ENCODE results near the gene PLEKHM3. TPM values are rescaled to one million over a fixed set of nuclear protein-coding genes. Genes with fewer than 3 reads are reported as not detected.

PLEKHM3 gene
- total and polyA plus RNA-seq, 2 donors (not counting 3 experiments of a cell fraction or from before 2014, with no cell fraction given) = 3.1 to 9.1 TPM

DNA sequence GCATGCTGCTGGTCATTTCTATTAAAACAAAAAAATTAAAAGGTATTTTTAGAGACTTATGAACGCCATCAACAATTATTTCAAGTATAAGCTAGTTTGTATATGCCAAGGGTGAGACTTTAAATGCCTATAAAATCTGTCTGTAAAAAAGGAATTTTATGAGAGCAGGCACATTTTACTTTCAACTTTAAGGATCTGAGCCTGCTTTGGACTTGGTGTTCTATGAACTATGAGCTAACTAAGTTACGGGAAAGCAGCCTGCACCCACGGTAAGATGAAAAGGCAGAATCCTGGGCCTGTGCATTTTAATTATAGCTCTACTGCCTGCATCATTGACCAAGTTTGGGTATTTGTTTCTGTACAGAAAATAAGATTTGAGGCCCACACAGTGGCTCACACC, 95.4 kb downstream of the PLEKHM3 start:
- no TSS peak for BruUV-seq (replicated peaks)
- intact Hi-C loops (cut with micrococcal nuclease) = no loop called here
- TF ChIP-seq POLR2A (IDR thresholded peaks at IDR 0.05; ENCODE audit: low read depth, low read length) = no peak
- TF ChIP-seq EZH2 (IDR thresholded peaks at IDR 0.05; ENCODE audit: borderline replicate concordance, low read depth, low read length, severe bottlenecking) = no peak
- no peak for TF ChIP-seq MYC (IDR thresholded peaks at IDR 0.05; ENCODE audit: low read depth, low read length)
- TF ChIP-seq, protein P1, sequence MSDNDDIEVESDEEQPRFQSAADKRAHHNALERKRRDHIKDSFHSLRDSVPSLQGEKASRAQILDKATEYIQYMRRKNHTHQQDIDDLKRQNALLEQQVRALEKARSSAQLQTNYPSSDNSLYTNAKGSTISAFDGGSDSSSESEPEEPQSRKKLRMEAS (IDR thresholded peaks at IDR 0.05; ENCODE audit: insufficient read depth, insufficient read length) = no peak
- TF ChIP-seq JUN (IDR thresholded peaks at IDR 0.05; ENCODE audit: borderline replicate concordance, insufficient read depth, insufficient read length, low read depth) = no peak
- no peak for TF ChIP-seq FOS (IDR thresholded peaks at IDR 0.05; ENCODE audit: borderline replicate concordance, insufficient read depth, low read length)
- no peak for TF ChIP-seq POLR2AphosphoS5 (IDR thresholded peaks at IDR 0.05; ENCODE audit: insufficient read depth, low read depth, low read length)
- no peak for TF ChIP-seq GATA2 (IDR thresholded peaks at IDR 0.05; ENCODE audit: insufficient read depth, insufficient read length, low read depth, low read length)
- TF ChIP-seq, protein P2, sequence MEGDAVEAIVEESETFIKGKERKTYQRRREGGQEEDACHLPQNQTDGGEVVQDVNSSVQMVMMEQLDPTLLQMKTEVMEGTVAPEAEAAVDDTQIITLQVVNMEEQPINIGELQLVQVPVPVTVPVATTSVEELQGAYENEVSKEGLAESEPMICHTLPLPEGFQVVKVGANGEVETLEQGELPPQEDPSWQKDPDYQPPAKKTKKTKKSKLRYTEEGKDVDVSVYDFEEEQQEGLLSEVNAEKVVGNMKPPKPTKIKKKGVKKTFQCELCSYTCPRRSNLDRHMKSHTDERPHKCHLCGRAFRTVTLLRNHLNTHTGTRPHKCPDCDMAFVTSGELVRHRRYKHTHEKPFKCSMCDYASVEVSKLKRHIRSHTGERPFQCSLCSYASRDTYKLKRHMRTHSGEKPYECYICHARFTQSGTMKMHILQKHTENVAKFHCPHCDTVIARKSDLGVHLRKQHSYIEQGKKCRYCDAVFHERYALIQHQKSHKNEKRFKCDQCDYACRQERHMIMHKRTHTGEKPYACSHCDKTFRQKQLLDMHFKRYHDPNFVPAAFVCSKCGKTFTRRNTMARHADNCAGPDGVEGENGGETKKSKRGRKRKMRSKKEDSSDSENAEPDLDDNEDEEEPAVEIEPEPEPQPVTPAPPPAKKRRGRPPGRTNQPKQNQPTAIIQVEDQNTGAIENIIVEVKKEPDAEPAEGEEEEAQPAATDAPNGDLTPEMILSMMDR (IDR thresholded peaks at IDR 0.05; ENCODE audit: extremely low read depth in 1 of 2, insufficient read depth in 1 of 2, low read depth in 1 of 2, low read length in 2 of 2) = no peak

More for the DNA sequence above, 95.4 kb downstream of the PLEKHM3 start:
- H3K27me3 ChIP-seq (ENCODE audit: control insufficient read depth in 2 of 2, insufficient read depth in 2 of 2, low read length in 2 of 2) = no peaks in the 10 kb centered on the region
- no peak for DNase-seq (ENCODE audit: low read depth, low spot score)
- H4K20me1 ChIP-seq (replicated peaks; ENCODE audit: control insufficient read depth, extremely low read depth, insufficient read depth, low read length) = no peaks in the 10 kb centered on the region
- peaks cover 7% of the 10 kb centered on the region for H3K4me1 ChIP-seq (ENCODE audit: control insufficient read depth, extremely low read depth, insufficient read depth, low read length)
- H3K79me2 ChIP-seq (ENCODE audit: control insufficient read depth, insufficient read depth, low read length) = no peaks in the 10 kb centered on the region
- H3K27ac ChIP-seq (ENCODE audit: insufficient read depth, low read depth, low read length) = no peak overlapping the region
- POLR2A ChIA-PET = no interaction called here
- no peak overlapping the region for H2AFZ ChIP-seq (ENCODE audit: low read depth, low read length)
- no peaks in the 10 kb centered on the region for H3K9me3 ChIP-seq (replicated peaks; ENCODE audit: control insufficient read depth, insufficient read depth, low read length)
- CTCF ChIA-PET = interaction anchor here (1.0 kb wide), 1 partner anchor 14 kb away, joined by 3 read pairs; no protein-coding TSS in a partner anchor
- no peak overlapping the region for H3K4me2 ChIP-seq (ENCODE audit: insufficient read depth, low read length)
- dilution Hi-C loops (cut with MboI; ENCODE audit: extremely low pct_ligation_motif_present, low sequenced_read_pairs) = no loop called here
- H3K9me1 ChIP-seq (replicated peaks; ENCODE audit: control insufficient read depth, extremely low read depth, insufficient read depth, low read length) = no peaks in the 10 kb centered on the region
- H3K9ac ChIP-seq (replicated peaks; ENCODE audit: extremely low read depth, insufficient read depth, low read length) = no peak overlapping the region
- no peak overlapping the region for H3K4me3 ChIP-seq (replicated peaks in 1 of 3; ENCODE audit: insufficient read depth in 1 of 3, low read depth in 1 of 3, low read length in 3 of 3)
- FAIRE-seq = no peak
- no peaks in the 10 kb centered on the region for H3K36me3 ChIP-seq (ENCODE audit: control insufficient read depth in 2 of 2, extremely low read depth in 1 of 2, insufficient read depth in 2 of 2, low read length in 2 of 2)
